Stimulated activated CD8-positive, alpha-beta memory T cell treated with anti-CD3 and anti-CD28 coated beads, Interleukin-7, amount 100 ng/mL, for 24 hours (primary cell): ENCODE data around the gene HMGN3.

Source experiments
- DNase-seq: peaks from one replicate; pipeline ENCODE4 v3.0.0-alpha.2; 2020; ENCODE audit warnings: low read depth

HMGN3 gene

DNA sequence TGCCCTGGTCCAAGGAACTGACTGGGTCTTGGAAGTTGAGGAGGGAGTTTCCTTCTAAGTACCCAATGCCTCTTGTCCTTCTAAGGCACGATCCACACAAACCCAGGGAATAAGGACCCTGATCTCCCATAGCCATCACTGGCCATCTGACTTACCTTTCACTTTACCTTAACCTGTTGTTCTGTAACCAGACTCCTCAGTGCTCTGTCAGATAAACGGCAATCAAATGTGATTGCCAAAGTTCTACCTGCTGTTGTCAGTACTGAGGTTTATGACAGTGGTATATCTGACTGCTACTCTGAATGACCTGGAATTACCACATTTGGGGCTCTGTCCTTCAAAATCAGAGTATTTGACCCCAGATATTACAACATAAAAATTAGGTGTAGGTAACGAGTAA lies 49.8 kb downstream of the HMGN3 start:
- DNase-seq, result no peak

DNA sequence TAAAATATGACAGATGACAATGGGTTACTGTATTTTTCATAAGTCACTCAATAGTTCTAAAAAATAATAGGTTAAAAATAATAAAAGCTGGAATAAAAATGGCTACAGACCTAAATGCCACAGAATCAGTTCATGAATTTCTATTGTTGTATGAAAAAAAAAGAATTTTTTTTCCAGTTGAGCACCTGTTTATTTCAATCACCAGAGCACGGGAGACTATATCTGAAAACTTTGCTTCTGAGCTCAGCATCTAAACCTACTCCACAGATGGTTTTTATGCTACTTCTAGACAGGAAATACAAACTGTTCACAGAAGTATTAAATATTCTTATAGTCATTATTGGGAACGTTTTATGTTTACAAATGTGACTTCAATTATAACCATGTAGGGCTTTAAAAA lies 50.4 kb downstream of the HMGN3 start:
- DNase-seq, result no peak

DNA sequence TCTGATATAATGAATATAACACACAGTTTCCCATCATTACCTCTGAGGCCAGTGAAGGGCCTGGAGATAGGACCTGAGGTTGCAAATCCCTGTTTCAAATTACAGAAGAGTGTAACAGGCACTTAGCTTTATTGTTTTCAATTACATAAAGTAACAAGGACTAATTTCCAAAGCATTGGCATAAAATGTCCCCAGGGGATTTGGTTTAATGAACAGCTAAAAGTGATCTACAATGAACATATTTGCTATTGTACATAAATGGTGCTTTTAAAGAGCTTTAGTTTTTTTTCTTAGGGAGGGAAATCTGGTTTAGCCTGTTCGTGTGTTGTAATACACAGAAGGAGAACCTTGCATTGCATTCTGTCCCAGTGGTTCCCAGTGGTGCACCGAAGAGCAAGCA lies 54.4 kb downstream of the HMGN3 start:
- DNase-seq, result no peak

DNA sequence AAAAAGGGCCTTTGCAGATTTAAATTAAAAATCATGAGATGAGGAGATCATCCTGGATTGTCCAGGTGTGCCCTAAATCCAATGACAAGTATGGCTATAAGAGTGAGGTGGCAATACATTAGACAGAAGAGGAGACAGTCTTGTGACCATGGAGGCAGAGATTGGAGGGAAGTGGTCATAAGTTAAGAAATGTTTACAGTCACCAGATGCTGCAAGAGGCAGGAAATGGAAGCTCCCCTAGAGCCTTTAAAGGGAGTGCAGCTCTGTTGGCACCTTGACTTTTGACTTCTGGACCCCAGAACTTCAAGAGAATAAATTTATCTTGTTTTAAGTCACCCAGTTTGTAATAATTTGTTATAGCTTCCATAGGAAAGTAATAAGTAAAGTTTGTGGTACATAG lies 61.1 kb downstream of the HMGN3 start:
- no peak for DNase-seq

DNA sequence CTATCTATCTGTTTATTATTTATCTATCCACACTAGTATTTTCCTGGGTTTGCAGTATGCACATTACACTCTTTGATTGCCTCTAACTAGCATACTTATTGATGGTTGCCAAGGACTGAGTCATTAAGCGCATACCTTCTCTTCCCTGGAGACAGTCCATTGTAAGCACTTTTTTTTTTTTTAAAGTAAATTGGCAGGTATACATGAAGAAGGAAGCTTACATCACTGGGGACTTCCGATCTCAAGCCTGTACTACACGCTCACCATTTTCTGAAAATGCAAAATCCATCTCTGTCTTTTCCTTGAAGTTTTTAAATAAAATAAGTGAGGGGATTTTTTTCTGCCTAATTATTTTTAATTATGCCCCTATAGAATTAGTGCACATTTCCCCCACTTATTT lies 63.5 kb downstream of the HMGN3 start:
- no peak for DNase-seq

DNA sequence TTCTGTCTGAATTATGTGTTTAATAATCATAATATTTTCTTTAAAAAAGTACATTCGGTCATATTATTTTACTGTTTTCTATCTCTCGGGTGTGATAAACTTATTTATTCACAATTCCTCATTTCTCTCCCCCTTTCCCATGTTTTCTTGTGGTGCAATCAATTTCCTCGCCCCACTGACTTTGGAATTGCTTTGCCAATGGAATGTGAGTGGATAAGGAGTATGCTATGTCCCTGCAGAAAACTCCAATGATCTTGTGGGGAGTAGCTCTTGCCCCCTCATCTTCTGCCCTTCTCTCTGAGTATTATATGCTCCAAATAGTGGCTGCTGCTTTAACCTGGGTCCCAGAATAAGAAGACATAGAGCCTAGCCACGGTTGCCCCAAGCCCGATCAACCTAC lies 64.1 kb downstream of the HMGN3 start:
- DNase-seq, result no peak

DNA sequence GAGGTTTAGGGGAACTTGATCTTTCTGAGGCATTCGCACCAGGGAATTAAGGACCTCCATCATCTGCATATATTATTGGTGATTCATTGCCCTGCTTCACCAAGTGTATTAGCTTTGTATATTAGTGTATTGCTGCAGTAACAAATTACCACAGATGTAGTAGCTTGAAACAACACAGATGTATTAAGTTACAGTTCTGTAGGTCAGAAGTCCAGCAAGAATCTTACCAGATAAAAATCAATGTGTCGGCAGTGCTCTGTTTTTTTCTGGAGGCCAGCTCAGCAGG lies 65.8 kb downstream of the HMGN3 start:
- DNase-seq, result no peak

DNA sequence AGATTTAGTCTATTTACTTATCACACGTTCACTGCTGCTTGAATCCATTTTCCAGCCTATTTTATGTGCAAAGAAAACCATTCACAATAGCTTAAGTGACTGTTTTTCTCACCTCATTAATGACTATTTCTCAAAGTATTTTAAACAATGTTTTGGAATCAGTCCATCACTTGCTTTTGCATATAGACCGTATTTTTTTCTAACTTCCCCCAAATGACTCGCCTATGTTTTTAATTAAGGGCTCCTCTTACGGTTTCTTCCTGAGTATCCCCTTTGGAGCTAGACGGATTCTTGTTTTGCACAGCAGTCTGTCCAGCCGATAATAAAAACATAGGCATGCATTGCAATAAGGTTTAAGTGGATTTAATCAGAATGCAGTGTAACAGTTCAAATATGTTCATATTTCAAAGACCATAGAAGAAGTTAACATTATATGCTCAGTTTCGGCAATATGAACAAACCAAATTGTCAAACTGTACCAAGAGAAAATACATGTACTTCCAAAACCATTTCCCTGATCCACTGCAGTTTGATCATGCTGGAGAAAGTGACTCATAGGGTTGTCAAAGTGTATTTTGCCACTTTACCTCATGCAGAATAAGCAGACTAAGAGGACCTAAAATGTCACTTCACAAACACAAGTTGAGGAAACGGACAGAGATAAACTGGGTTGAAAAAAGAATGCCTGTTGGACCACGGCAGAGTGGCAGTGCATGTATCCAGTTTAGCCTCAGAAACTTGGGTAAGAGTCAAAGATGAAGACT lies 66.4 kb downstream of the HMGN3 start:
- DNase-seq, result no peak

DNA sequence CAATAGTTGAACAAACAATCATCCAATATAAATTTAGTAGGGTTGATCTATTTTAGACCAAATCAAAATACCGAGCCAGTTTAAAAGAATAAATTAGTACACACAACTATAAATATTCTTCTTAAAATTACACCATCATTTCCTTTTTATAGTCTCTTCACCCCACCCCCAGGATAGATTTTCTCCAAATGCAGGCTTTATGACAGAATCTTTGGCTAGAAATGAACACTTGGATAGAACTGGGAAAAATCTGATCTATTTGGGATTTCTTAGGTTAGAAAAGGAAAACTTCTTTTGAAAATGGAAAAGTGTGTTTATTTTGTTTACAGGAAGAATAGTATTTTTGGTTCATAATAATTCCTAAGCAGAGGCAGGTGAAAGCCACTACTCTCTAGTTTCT lies 74.6 kb downstream of the HMGN3 start:
- no peak for DNase-seq

DNA sequence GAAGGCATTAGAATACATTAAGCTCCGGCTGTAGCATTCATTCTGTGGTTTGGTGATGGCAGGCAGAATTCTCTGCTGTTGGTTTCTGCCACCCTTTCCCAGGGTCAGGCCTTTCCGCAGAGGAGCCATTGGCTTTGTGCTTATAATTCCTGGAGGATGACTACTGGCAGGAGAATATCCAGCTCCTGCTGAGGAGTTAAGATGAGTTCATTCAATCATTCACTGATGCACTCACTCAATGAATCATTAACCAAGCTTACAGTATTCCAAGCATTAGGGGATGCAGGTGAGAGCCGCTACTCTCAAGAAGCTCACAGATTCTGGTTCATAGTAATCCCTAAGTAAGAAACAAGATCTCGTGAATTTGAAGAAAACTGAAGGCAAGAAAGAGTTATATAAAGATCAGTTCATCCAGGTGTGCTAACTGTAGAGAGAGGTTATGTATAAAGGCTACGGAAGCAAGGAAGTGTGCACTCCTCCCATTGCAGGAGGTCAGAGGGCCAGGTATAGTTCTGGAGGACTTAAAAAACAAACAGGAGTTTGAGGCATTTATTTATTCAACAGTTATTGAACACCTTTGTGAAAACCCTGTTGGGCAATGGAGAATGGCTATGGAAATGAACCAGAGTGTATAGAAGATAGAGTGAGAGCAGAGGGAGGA lies 75.5 kb downstream of the HMGN3 start:
- no peak for DNase-seq

DNA sequence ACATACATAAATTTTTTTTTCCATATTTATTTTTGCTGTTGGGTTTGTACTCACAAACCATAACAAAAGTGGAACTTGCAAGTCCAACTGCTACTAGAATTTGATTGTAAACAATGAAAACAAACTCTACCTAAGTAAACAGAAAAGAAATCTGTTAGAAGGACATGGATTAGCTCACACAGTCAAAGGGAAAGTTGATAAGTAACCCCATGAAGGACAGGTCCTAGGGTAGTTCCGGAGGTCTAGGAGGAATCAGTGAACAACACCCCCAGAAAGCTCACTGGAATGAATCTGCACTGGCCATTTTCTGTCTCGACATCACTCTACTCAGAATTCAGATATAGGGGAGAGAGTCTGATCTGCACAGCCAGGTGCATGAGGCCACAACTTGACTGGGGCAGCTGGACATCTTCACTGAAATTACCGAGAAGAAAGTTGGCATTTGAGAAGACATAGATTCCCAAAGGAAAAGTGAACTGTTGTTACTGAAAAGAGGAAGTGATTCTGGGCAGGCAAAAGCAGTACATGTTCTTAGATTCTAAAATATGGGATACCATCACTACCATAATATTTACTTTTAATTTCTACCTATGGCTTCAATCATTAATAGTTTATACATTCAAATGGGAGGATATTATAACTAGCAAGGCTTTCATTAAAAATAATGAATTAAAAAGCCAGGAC lies 76.4 kb downstream of the HMGN3 start:
- no peak for DNase-seq

DNA sequence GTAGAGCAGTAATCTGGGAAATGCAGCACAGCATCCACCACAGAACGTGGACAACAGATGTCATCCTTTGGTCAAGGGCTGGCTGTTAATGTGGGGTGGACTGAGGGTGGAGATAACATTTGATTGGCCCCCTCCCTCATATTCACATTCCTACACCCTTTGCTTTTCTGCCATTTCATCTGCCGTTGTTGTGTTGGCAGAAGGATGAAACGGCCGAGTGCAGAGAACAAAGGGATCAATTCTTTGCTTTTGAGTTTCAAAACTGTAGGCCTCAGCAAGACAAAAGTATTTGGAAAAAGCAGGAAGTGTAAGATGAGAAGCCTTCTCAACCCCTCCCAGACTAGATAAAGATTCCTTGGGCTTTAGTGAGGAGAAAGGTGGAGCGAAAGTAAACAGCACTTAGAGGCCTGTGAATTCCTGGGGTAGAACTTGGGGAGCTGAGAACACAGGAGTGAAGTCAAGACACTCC lies 82.2 kb downstream of the HMGN3 start:
- DNase-seq, result no peak
